Stimulated activated CD4-positive, alpha-beta T cell treated with anti-CD3 and anti-CD28 coated beads, TNF-alpha, amount 100 ng/mL, for 24 hours (primary cell): Measurements from ENCODE around the gene PCMT1.
"Not testable (repeated sequence)": the region's sequence is repeated elsewhere in the genome, so short reads cannot be mapped to it uniquely, and the experiment has no call there.

Experiments used
- DNase-seq, 3 experiments: peaks; one replicate each; pipeline ENCODE4 v3.0.0-alpha.2; 2020; ENCODE audit warnings: low read depth in 3 of 3

Gene PCMT1

GRCh38 chr6:149749594-149750135, at the start of gene PCMT1:
Gene PCMT1 (plus strand): TSS chr6:149749741. CDS start chr6:149749902, 161 bp downstream.
- peak; percentile 77 to 88 (median 83) for DNase-seq

DNA sequence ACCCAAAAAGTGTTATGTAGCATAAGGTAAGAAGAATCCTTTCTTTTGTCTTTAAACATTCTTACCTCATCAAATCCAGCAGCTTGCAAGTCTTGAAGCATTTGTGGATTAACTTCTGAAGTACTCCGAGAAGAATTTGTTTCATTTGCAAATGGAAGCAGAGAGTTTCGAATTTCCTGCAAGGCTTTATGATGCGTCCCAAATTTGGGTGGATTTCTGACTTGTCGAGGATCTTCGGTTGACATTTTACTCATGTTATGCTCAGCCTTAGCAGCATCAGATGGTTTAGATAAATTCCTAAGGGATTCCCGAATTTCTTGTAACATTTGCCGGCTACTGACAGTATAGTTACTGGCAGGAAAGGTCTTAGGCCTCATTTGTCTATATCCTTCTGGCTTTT, 47.8 kb upstream of the PCMT1 start:
- DNase-seq = no peak

DNA sequence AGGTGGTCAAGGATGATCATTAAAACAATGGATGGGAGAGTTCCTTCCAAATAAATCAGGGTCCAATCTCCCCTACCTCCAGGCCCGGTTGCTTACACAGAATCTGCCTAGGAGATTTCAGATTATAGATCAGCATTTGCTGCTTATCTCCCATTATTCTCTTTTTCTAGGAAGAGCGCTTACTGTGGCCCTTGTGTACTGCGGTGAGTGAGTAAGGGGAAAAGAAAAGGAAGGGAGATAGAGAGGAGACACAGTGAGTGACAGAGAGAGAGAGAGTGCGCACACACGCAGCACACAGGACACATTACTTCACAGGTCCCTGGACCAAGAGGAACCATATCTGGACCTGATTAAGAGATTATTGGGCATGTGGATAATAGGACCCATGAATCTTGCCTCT, 37.8 kb upstream of the PCMT1 start:
- no peak for DNase-seq

DNA sequence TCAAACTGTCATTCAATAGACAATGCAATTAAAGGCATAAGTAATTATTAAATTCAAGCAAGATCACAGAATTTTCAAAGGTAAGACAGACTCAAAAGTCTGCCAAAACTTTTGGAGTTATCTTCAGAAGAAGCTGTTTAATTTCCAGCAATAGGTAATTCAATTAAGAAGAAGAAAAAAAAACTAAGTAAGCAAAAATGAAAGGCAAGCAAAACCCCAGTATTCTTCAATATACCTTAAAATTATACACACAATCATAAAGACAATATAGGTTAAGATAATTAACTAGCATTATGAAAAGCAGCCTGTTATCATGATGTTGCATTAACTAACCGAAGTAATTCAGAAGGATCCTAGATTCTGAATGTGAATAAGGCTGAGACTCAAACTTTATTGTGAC, 35.1 kb upstream of the PCMT1 start:
- DNase-seq = no peak

- DNase-seq = no peak
Observed at GRCh38 chr6:149716181-149716963, 33.2 kb upstream of the PCMT1 start.

GRCh38 chr6:149717255-149717587, 32.3 kb upstream of the PCMT1 start:
- DNase-seq = no peak

DNA sequence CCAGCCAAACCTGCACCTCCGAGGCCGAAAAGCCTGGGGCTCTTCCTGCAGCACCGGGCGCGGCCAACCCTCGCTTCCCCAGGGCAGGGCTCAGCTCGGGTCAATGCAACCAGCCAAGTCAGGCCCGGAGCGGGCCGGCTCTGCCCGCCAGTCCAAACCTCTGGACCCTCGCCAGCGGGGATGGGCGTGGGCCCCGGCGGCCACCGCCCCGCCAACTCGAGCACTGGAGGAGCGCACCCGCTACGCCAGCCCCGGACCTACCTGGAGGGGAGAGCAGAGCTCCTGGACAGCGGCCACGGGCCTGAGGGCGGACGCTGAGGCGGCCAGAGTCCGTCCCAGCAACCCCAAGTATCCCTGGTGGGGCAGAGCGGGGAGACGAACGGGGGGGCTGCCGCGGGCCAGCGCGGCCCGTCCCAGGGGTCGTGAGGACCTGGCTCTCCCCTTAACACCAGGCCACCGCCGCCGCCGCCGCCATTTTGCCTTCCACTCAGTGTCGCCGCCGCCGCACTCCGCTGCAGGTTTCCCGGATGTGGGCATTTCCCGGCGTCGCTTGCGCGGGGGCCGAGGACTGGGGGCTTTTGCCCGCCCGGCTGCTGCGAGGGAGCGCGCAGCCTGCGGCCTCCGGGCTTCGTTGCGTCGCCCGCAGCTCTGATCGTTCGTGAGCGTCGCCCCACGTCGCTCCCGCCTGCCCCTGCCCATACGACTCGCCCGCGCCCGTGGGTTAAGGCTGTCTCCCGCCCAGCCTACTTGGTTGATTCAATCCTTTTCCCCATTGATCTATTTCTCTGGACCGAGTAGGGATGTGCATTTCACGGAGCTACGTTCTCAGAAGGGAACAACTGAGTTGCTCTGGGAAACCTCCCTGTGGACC, 31.7 kb upstream of the PCMT1 start, which contains the start of gene LATS1:
Gene LATS1, minus strand, starts transcription at position 514 of the 871 bp plus-strand sequence. CDS start 15,975 bp downstream, outside the sequence.
- peak; percentile 85 to 88 (median 86) for DNase-seq

DNA sequence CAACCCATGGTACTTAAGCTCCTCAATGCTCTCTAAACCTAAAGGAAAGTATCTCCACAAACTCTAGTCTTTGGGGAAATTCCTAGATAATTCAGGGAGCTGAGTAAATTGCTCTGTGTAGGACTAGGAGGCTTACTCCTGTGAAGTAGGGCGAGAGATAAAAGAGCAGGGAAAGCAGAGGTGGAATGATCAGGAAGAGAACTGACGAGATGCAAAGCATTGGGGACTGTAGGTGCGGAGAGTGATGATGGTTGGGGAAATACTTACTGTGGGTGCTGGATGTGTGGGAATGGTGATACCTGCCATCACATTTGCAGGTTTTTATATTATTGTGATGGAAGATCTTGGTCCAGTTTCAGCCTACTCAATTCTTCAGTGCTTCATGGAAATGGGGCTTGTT, 30.0 kb upstream of the PCMT1 start:
- no peak for DNase-seq

DNA sequence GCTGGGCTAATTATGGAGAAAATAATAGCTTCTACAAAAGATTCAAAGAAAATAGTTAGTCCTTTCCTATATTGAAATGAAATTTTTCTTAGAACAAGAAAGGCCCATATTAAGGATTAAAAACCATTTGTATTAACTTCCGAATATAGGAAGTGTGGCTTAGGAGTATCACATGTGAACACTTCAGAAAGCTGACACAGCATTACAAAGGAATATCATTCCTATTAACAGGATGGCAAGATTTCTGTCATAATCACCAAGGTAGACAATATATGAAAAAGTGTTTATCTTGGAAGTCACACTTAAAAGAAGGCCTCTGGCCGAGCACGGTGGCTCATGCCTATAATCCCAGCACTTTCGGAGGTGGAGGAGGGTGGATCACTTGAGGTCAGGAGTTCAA, 26.3 kb upstream of the PCMT1 start:
- DNase-seq = no peak

DNA sequence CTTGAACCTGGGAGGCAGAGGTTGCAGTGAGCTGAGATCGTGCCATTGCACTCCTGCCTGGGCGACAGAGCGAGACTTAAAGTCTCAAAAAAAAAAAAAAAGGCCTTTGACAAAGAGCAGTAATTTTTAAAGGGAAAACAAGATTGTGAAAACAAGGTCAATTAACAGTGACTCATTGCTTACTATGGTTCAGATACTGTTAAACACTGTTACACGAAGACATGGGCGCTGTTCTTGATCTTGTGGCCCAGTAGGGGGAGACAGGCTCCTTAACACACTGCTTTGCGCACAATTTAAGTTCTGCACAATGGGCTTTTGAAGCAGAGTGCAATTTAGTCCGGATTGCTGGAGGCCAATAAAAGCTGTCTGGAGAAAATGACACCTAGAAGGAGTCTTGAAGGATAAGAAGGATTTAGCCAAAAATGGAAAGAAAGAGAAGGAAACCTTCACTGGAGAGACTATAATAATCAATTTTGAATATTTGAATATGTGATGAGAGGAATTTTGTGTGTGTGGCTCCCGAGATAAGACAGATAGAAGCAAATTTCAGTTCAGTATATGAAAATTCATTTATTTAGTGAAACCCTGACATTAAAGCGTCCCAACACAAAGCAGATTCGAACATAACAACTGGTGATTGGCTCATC, 25.6 kb upstream of the PCMT1 start:
- DNase-seq = peak in 1 of 3 experiments; percentile 18

DNA sequence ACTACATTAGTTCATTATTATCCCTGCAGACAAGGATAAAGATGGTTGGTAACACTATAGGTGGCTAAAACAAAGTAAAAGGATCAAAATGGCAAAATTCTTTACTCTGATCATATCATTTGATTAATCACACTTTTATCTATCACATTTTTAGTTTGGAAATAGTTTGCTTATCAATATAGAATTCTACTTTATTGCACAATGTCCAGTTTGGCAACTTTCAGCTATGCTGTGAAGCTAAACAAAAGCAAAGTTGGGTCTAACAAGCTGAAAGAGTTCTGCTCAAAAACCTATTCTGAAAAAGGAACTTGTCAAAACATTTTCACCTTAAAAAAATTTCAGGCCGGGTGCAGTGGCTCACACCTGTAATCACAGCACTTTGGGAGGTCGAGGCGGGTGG, 23.8 kb upstream of the PCMT1 start:
- no peak for DNase-seq

GRCh38 chr6:149727793-149728498, 21.6 kb upstream of the PCMT1 start:
- no peak for DNase-seq

DNA sequence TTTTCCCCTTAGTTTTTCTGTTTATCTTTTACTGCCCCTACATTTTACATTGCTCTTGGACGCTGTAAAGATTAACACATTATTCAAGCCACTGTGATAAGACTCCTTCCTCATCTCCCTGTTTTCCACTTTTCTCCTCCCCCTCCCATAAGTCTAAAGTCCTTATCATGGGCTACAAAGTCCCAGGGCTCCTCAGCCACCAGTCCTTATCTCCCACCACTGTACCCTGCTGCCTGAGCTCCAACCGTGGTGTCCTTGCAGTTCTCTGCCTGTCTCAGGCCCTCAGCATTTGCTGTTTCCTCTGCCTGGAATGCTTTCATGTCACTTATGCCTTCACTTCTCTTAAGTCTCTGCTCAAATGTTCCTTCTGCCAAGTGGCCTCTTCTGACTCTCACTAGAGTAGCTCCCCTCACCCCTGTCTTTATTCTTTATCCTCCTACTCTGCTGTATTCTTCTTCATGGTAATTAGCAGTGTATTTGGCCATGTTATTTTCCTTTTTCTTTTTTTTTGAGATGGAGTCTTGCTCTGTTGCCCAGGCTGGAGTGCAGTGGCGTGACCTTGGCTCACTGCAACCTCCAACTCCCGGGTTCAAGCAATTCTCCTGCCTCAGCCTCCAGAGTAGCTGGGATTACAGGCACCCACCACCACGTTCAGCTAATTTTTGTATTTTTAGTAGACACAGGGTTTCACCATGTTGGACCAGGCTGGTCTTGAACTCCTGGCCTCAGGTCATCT, 20.9 kb upstream of the PCMT1 start:
- no peak for DNase-seq

DNA sequence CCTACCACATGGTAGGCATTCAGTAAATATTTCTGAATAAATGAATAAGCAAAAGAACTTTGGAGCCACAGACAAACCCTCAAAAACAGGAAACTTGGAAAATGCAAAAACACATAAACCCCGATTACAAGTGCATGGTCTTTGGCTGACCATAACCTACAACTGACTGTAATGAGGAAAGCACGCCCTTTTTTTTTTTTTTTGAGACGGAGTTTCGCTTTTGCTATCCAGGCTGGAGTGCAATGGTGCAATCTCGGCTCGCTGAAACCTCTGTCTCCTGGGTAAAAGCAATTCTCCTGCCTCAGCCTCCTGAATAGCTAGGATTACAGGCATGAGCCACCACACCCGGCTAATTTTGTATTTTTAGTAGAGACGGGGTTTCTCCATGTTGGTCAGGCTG, 19.7 kb upstream of the PCMT1 start:
- no peak for DNase-seq

DNA sequence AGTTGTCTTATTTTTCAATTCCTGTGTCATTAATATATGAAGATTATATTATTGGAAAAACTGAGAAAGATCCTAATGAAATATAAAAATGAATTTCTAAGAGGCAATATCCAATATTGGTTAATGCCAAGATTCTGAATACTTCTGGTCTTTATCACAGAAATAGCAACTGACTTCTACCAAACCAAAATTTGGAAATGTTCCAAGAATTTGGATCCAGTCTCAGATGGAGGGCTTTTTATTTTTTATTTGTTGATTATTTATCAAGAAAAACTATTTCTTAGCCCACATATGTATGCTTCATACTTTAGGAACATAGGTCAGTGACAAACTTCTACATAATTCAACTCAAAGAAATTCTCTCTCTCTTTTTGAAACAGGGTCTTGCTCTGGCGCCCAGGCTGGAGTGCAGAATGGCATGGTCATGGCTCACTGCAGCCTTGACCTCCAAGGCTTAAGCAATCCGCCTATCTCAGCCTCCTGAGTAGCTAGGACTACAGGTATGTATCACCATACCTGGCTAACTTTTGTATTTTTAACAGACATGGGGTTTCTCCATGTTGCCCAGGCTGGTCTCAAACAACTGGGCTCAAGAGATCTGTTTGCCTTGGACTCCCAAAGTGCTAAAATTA, 16.3 kb upstream of the PCMT1 start:
- no peak for DNase-seq

- no peak for DNase-seq
Observed at GRCh38 chr6:149734915-149735314, 14.6 kb upstream of the PCMT1 start.

DNA sequence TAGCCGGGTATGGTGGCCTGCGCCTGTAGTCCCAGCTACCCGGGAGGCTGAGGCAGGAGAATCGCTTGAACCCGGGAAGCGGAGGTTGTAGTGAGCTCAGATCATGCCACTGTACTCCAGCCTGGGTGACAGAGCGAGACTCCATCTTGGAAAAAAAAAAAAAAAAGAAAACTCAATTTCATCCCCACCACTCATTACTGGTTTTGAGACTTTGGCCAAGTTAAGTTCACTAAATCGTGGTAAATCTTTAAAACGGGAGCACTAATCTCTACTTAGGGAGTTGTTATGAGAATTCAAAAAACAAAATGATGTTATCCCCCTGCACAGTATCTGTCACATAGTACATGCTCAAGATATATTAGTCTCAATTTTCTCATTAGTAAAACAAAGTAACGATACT, 4.3 kb upstream of the PCMT1 start:
- DNase-seq = not testable (repeated sequence)

- DNase-seq = peak; percentile 81 to 93 (median 91)
Observed at GRCh38 chr6:149746147-149746946, 3.2 kb upstream of the PCMT1 start, which contains the start of gene NUP43. Gene NUP43 (minus strand): TSS chr6:149746529. CDS start chr6:149746495, 34 bp downstream.

DNA sequence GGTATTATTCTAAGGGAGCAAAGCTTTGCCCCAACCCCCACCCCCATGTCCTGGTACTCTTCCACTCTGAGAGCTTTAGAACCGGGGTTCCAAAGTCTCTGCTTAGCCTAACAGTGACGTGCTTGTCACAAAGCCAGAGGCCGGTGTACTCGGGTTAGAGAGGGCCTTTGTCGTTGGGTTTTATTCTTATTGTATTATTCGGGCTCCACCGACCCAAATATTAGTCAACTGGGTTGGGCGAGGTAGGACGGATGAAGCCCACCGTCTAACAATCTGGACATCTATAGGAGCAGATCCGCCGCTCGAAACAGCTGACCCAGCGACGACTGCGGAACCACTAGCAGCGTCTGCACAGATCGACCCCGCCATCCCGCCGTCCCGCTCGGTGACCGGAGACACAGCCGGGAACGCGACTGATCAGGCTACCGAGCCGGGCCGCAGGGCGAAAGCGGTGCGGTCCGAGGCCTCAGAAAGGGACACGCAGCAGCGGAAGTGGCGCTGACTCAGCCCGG, 403 bp upstream of the PCMT1 start:
- not testable (repeated sequence) for DNase-seq
